HEK293 (cell line): ENCODE measurements around the gene WSCD2.

Experiments used
- CTCF ChIA-PET: fragments of 350-600 bp; formaldehyde crosslinking; extraction: SDS; loops from one replicate; lab custom pipeline; 2021; ENCODE audit warnings: antibody characterized with exemption; lab: Yijun Ruan, JAX
- POLR2A ChIA-PET: fragments of 300-600 bp; formaldehyde crosslinking; extraction: SDS; loops from one replicate; lab custom pipeline; 2020; ENCODE audit warnings: antibody characterized with exemption, inconsistent platforms; lab: Yijun Ruan, JAX
- H3K27ac ChIP-seq: fragments of 200-500 bp; sonication (Bioruptor generic); 2 replicates; pipeline ENCODE4 v1.5.1; 2014; ENCODE audit warnings: low read depth, low read length, control low read depth, inconsistent platforms; ENCODE audit errors: extremely low read depth
- H3K36me3 ChIP-seq, 2 experiments: fragments of 200-500 bp in 1 of 2; sonication (Bioruptor generic) in 1 of 2; 1 replicate in 1 of 2; 2 replicates in 1 of 2; pipeline ENCODE4 v1.5.1; 2014 to 2017; ENCODE audit warnings: inconsistent platforms in 2 of 2, low read length in 2 of 2; ENCODE audit not compliant: control insufficient read depth in 2 of 2, insufficient read depth in 1 of 2
- H3K4me1 ChIP-seq: fragments of 200-500 bp; sonication (Bioruptor generic); 2 replicates; pipeline ENCODE4 v1.5.1; 2014; ENCODE audit warnings: mild to moderate bottlenecking, low read length, inconsistent platforms; ENCODE audit not compliant: control insufficient read depth, insufficient read depth
- H3K4me3 ChIP-seq: 2 replicates; pipeline ENCODE4 v1.5.1; 2011; ENCODE audit warnings: low read depth, mild to moderate bottlenecking, control low read depth, low read length, moderate library complexity
- H3K9me3 ChIP-seq: fragments of 200-500 bp; sonication (Bioruptor generic); 2 replicates; pipeline ENCODE4 v1.5.1; 2014; ENCODE audit warnings: low read depth, low read length, inconsistent platforms; ENCODE audit not compliant: control insufficient read depth, insufficient read depth
- TCF7L2 ChIP-seq: IDR thresholded peaks from 2 replicates; pipeline ENCODE4 v1.6.1; 2011; ENCODE audit warnings: low read depth, mild to moderate bottlenecking, inconsistent platforms, low read length, moderate library complexity, borderline replicate concordance
- ZEB2 ChIP-seq: fragments of 450-650 bp; formaldehyde crosslinking; IDR thresholded peaks from 2 replicates; pipeline ENCODE4 v1.5.1; 2016; ENCODE audit warnings: missing biosample characterization, missing genetic modification characterization
- ZNF155 ChIP-seq: fragments of 450-650 bp; formaldehyde crosslinking; IDR thresholded peaks from 2 replicates; pipeline ENCODE4 v1.5.1; 2016; ENCODE audit warnings: missing biosample characterization, missing genetic modification characterization
- ZNF23 ChIP-seq: fragments of 450-650 bp; formaldehyde crosslinking; IDR thresholded peaks from 2 replicates; pipeline ENCODE4 v1.5.1; 2016; ENCODE audit warnings: missing biosample characterization, missing genetic modification characterization, borderline replicate concordance
- ZNF501 ChIP-seq: fragments of 450-650 bp; formaldehyde crosslinking; IDR thresholded peaks from 2 replicates; pipeline ENCODE4 v1.5.1; 2016; ENCODE audit warnings: missing biosample characterization, missing genetic modification characterization
- ZNF670 ChIP-seq: fragments of 450-650 bp; formaldehyde crosslinking; IDR thresholded peaks from 2 replicates; pipeline ENCODE4 v1.5.1; 2016; ENCODE audit warnings: missing biosample characterization, missing genetic modification characterization, low read depth
- TF ChIP-seq, protein P1 (sequence below): fragments of 450-650 bp; formaldehyde crosslinking; IDR thresholded peaks from 2 replicates; pipeline ENCODE4 v1.5.1; 2016; ENCODE audit warnings: missing biosample characterization, missing genetic modification characterization, borderline replicate concordance
- TF ChIP-seq, protein P2 (sequence below): fragments of 450-650 bp; formaldehyde crosslinking; IDR thresholded peaks from 2 replicates; pipeline ENCODE4 v1.5.1; 2016; ENCODE audit warnings: missing biosample characterization, missing genetic modification characterization
- TF ChIP-seq, protein P3 (sequence below): fragments of 450-650 bp; IDR thresholded peaks from 2 replicates; pipeline ENCODE4 v1.5.1; 2018; ENCODE audit warnings: missing biosample characterization, mild to moderate bottlenecking, missing genetic modification characterization
- TF ChIP-seq, protein P4 (sequence below): fragments of 450-650 bp; formaldehyde crosslinking; IDR thresholded peaks from 2 replicates; pipeline ENCODE4 v1.5.1; 2016; ENCODE audit warnings: missing biosample characterization, missing genetic modification characterization
- TF ChIP-seq, protein P5 (sequence below): fragments of 450-650 bp; formaldehyde crosslinking; IDR thresholded peaks from 2 replicates; pipeline ENCODE4 v1.5.1; 2016; ENCODE audit warnings: missing biosample characterization, missing genetic modification characterization

The WSCD2 gene

DNA sequence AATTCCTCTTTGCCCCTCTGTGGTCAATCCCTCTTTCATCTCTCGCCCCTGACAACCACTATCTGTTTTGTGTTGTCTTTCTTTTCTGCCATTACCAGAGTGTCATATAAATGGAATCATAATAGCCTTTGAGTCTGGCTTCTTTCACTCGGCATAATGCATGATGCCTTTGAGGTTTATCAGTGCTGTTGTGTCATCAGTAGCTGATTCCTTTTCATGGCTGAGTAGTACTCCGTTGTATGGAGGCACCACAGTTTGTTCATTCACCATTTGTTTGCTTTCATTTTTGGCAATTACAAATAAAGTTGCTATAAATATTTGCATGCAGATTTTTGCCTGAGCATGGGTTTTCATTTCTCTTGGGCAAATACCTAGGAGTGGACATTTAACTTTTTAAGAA is 47.2 kb downstream of the WSCD2 start (continued):
- TF ChIP-seq, protein P1, sequence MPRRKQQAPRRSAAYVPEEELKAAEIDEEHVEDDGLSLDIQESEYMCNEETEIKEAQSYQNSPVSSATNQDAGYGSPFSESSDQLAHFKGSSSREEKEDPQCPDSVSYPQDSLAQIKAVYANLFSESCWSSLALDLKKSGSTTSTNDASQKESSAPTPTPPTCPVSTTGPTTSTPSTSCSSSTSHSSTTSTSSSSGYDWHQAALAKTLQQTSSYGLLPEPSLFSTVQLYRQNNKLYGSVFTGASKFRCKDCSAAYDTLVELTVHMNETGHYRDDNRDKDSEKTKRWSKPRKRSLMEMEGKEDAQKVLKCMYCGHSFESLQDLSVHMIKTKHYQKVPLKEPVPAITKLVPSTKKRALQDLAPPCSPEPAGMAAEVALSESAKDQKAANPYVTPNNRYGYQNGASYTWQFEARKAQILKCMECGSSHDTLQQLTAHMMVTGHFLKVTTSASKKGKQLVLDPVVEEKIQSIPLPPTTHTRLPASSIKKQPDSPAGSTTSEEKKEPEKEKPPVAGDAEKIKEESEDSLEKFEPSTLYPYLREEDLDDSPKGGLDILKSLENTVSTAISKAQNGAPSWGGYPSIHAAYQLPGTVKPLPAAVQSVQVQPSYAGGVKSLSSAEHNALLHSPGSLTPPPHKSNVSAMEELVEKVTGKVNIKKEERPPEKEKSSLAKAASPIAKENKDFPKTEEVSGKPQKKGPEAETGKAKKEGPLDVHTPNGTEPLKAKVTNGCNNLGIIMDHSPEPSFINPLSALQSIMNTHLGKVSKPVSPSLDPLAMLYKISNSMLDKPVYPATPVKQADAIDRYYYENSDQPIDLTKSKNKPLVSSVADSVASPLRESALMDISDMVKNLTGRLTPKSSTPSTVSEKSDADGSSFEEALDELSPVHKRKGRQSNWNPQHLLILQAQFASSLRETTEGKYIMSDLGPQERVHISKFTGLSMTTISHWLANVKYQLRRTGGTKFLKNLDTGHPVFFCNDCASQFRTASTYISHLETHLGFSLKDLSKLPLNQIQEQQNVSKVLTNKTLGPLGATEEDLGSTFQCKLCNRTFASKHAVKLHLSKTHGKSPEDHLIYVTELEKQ (tag by site-specific recombination) = no peak
- TF ChIP-seq, all 188 proteins: peak for 1

DNA sequence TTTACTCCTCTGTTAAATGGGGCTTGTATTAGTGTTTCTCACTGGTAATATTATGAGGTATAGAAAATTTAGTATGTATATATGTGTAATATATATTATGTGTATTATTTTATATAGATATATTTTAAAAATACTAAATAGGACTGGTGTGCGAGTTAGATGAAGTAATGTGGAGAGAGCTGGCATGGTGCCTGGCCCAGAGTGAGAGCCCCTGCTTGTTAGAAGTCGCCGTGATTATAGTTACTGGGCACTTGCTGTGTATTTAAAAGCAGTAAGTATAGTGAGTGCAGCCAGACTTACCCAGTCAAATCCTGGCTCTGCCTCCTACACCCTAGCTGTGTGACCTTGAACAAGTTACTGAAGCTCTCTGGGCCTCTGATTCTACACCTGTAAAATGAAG is 48.0 kb downstream of the WSCD2 start:
- Histone ChIP-seq H3K4me3 (no peak overlapping the region), H3K36me3 (no peaks in the 10 kb centered on the region), H3K4me1 (no peaks in the 10 kb centered on the region), H3K27ac (no peak overlapping the region), H3K9me3 (no peaks in the 10 kb centered on the region)
- CTCF ChIA-PET = no interaction called here
- POLR2A ChIA-PET = no interaction called here
- TF ChIP-seq ZNF501 (no peak), TCF7L2 (no peak), ZNF23 (tag by site-specific recombination) (no peak), ZNF155 (tag by site-specific recombination) (no peak), ZEB2 (tag by site-specific recombination) (no peak)
- TF ChIP-seq, protein P2, sequence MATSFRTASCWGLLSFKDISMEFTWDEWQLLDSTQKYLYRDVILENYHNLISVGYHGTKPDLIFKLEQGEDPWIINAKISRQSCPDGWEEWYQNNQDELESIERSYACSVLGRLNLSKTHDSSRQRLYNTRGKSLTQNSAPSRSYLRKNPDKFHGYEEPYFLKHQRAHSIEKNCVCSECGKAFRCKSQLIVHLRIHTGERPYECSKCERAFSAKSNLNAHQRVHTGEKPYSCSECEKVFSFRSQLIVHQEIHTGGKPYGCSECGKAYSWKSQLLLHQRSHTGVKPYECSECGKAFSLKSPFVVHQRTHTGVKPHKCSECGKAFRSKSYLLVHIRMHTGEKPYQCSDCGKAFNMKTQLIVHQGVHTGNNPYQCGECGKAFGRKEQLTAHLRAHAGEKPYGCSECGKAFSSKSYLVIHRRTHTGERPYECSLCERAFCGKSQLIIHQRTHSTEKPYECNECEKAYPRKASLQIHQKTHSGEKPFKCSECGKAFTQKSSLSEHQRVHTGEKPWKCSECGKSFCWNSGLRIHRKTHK (tag by site-specific recombination) = no peak
- TF ChIP-seq, protein P3, sequence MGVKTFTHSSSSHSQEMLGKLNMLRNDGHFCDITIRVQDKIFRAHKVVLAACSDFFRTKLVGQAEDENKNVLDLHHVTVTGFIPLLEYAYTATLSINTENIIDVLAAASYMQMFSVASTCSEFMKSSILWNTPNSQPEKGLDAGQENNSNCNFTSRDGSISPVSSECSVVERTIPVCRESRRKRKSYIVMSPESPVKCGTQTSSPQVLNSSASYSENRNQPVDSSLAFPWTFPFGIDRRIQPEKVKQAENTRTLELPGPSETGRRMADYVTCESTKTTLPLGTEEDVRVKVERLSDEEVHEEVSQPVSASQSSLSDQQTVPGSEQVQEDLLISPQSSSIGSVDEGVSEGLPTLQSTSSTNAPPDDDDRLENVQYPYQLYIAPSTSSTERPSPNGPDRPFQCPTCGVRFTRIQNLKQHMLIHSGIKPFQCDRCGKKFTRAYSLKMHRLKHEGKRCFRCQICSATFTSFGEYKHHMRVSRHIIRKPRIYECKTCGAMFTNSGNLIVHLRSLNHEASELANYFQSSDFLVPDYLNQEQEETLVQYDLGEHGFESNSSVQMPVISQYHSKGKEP (tag by site-specific recombination) = no peak
- TF ChIP-seq, protein P4, sequence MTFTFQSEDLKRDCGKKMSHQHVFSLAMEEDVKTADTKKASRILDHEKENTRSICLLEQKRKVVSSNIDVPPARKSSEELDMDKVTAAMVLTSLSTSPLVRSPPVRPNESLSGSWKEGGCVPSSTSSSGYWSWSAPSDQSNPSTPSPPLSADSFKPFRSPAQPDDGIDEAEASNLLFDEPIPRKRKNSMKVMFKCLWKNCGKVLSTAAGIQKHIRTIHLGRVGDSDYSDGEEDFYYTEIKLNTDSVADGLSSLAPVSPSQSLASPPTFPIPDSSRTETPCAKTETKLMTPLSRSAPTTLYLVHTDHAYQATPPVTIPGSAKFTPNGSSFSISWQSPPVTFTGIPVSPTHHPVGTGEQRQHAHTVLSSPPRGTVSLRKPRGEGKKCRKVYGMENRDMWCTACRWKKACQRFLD (tag by site-specific recombination) = no peak

DNA sequence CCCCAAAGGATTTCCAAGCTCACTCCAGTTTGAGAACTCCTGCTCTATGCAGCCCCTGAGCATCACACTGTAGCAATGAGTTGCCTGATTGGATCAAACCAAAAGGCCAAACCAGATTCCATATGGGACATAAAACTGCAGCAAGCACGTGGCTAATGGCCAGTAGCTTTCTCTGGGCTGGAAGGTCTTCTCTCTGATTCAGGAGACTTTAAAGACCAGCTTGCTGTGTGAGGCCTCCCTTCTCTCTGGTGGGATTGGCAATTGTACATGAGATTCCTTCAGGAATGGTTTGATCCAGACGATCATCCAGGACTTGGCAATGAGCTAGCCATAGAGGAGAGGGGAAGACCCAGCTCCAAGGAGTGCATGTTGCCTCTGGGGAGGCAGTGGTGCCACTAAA is 50.2 kb downstream of the WSCD2 start:
- ChIA-PET CTCF (no interaction called here), POLR2A (no interaction called here)
- H3K9me3 ChIP-seq = no peaks in the 10 kb centered on the region
- H3K27ac ChIP-seq = no peak overlapping the region
- H3K4me1 ChIP-seq = no peaks in the 10 kb centered on the region
- TF ChIP-seq ZNF670 (tag by site-specific recombination) = no peak
- TF ChIP-seq, protein P5, sequence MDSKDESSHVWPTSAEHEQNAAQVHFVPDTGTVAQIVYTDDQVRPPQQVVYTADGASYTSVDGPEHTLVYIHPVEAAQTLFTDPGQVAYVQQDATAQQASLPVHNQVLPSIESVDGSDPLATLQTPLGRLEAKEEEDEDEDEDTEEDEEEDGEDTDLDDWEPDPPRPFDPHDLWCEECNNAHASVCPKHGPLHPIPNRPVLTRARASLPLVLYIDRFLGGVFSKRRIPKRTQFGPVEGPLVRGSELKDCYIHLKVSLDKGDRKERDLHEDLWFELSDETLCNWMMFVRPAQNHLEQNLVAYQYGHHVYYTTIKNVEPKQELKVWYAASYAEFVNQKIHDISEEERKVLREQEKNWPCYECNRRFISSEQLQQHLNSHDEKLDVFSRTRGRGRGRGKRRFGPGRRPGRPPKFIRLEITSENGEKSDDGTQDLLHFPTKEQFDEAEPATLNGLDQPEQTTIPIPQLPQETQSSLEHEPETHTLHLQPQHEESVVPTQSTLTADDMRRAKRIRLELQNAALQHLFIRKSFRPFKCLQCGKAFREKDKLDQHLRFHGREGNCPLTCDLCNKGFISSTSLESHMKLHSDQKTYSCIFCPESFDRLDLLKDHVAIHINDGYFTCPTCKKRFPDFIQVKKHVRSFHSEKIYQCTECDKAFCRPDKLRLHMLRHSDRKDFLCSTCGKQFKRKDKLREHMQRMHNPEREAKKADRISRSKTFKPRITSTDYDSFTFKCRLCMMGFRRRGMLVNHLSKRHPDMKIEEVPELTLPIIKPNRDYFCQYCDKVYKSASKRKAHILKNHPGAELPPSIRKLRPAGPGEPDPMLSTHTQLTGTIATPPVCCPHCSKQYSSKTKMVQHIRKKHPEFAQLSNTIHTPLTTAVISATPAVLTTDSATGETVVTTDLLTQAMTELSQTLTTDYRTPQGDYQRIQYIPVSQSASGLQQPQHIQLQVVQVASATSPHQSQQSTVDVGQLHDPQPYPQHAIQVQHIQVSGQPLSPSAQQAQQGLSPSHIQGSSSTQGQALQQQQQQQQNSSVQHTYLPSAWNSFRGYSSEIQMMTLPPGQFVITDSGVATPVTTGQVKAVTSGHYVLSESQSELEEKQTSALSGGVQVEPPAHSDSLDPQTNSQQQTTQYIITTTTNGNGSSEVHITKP = peak; percentile 53; the same call in 1 of the 2 replicates
- no peak overlapping the region for H3K4me3 ChIP-seq
- no peaks in the 10 kb centered on the region for H3K36me3 ChIP-seq
